ENCODE data around the gene MEF2B.
"Not testable (repeated sequence)": the region's sequence is repeated elsewhere in the genome, so short reads cannot be mapped to it uniquely, and the experiment has no call there.

Gene MEF2B

DNA sequence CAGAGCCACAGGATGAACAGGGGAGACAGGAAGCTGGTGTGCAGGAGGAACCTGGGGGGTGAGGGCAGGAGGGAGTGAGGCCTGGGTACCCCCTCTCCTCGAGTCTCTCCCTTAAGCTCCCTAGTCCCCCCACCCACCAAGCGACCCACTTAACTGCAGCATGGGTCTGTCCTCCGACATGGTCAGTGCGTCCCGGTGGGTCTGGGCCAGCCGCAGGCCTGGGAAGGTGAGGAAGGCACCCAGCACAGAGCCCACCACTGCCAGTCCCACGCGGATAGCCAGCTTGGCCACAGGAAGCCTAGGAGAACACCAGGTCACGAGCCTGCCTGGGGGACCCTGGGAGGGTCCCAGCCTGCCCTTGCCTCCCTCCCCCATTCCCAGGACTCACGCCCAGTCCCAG is 48.7 kb downstream of the MEF2B start:
- no peak for DNase-seq

DNA sequence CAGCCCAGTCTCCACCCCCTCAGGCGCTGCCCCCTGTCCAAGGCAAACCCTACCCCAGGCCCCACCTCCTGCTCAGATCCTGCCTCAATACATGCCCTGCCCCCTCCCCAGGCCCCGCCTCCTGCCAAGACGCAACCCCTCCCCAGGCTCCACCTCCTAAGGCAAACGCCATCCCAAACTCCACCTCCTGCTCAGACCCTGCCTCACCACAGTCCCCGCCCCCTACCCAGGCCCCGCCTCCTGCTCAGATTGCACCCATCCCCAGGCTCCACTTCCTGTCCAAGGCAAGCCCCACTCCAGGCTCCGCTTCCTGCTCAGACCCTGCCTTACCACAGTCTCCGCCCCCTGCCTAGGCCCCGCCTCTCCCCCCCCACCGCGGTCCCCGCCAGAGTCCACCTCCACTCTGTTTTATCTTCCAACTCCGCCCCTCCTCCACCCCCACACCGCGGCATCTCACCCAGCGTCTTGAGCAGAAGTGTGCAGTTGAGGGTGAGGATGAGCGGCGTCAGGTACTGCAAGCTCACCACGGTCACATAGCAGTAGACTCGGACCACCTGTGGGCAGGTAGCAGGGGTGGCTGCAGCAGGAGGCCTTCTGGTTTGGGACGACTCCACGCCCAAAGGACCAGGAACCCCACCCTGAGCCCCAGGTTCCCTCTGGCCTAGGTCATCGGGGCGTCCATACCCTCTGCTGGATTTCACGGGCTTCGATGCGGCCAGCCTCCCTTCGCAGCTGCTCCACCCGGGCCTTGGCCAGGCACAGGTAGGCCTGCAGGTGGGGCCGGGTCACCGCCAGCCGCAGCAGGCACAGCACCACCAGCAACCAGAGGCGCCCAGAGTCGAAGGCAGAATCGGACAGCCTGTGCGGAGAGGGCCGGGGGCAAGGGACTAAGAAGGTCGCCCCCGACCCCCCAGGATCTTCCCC is 49.5 kb downstream of the MEF2B start:
- DNase-seq, result no peak

DNA sequence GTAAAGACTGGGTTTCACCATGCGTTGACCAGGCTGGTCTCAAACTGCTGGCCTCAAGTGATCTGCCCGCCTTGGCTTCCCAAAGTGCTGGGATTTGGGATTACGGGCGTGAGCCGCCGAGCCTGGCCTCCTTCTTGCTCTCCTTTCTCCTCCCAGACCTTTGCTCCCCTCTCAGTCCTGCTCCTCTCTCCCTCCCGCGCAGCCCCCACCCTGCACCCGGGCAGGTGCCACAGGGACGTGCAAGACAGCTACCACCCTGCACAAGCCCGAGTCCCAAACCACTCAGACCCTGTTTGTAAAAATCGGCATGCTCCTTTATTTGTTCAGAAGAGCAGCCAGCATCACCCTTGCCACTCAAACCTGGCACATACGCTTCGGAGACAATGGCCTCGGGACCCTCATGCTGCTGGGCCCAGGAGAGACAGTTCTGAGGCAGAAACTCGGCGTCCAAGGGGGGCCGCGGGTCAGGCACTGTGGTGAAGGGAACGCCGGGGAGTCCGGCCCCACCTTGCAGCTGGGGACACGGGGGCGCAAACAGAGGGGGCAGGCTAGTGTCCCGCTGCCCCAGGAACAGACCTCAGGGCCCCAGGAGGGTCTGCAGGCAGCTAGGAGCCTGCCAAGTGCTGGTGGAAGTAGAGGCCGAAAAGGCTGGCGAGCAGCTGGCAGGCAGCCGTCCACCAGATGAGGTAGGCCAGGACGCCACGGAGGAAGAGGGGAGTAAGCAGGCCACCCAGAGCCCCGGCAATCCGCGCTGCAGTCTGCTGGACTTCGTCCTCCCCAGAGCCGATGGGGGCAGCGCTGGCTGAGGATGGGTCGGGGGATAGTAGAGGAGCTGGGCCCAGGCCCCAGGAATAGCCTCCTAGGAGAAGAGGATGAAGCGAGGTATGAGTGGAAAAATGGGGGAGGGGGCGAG is 50.5 kb downstream of the MEF2B start:
- no peak for DNase-seq

DNA sequence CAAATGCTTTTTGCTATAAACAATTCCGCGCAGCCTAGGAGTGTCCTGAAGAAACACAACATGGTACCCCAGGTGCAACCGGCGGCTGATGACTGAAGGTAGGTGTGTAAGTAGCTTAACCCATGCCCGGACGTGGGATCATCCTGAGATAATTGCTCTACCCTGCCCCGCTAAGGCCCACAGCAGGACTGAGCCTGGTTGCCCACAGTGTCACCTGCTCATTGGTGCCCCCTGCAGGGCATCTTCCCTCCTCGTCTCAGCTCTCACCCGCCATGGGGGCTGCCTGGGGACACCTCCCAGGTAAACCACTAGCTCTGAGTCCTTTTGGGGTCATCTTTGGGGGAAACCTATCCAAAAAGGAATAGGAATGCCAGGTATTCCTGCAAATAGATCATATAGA is 54.1 kb downstream of the MEF2B start:
- peak in 3 of 4 experiments; percentile 14 to 38 (median 23) for DNase-seq

DNA sequence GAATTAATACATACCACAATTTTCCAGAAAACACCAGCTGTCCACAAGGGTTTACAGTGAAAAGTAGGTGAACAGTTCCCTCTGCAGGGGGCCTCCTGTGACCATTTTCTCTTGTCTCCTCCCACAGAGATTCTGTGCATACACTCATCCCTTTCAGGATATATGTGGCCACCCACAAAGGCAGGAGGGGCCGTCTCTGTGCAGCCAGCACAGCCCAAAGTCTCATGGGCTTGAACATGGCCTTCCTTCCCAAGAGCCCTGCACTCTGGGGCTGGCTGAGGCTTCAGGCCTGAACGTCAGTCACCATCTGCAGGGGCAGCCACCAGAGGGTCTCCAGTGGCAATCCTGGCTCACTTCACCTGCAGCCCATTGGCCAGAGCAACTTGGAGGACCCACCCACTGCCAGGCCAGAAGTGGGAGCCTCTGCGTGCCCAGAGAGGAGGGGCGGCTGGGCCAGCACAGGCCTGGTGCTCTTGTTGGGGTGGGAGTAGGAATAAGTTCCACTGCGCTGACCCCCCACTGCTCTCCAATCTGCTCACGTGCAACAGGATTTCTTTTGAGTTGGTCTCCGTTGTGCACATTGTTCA is 56.9 kb downstream of the MEF2B start:
- DNase-seq, result no peak

DNA sequence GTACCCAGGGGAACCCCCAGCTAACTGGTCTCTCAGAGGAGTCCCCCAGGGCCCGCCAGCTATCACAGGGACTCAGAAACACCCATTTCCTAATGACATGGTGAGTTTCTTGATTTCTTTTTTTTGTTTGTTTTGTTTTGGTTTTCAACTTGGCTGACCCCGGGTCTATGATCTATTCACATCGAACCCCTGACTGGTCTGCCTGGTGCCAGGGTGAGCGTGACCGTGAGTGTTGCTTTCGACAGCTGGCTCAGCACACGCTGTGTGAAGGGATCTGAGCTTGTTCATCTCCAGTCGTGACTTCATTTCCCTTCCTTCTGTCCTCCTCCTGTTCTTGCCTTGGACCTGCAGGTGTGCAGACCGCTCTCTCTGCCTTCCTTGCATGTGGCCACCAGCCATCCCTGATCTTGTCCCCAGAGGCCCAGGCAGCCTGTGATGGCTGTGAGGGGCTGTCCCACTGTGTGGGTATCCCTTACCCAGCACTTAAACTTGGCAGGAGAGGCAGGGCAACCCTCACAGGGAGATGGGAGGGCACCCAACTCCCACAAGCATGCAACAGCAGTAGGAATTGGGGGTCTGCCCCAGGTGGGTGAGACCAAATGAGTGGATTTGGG is 58.0 kb downstream of the MEF2B start:
- no peak for DNase-seq

DNA sequence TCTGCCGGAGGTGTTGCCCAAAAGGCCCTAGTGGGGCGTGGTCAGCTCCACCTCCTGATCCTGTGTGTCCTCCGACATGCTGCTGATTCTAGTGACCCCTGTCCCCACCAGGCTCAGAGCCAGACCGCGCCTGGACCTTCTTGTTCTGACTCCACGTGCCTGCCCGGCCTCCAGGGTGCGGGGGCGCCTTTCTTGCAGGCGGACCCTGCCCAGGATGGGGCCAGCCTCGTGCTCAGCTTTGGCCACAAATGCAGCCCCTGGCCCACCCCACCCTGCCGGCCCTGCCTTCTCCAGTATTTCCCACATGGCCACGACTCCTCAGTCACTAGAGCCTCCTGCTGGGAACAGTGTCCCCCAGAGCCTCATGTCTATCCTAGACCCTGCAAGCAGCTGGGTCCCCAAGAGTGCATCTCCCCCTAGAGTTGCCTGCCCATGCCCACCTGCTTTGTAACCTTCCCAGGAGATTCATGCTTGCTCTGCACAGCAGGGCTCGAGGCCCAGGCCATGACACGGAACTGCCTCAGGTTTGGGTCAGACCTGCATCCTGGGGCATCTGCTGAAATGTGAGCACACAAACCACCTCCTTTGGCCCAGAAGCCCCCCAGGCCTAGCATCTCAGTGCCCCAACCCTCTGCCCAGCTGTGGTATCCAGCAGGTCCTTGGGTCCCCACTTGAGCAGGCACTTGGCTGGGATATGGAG is 58.8 kb downstream of the MEF2B start:
- no peak for DNase-seq

DNA sequence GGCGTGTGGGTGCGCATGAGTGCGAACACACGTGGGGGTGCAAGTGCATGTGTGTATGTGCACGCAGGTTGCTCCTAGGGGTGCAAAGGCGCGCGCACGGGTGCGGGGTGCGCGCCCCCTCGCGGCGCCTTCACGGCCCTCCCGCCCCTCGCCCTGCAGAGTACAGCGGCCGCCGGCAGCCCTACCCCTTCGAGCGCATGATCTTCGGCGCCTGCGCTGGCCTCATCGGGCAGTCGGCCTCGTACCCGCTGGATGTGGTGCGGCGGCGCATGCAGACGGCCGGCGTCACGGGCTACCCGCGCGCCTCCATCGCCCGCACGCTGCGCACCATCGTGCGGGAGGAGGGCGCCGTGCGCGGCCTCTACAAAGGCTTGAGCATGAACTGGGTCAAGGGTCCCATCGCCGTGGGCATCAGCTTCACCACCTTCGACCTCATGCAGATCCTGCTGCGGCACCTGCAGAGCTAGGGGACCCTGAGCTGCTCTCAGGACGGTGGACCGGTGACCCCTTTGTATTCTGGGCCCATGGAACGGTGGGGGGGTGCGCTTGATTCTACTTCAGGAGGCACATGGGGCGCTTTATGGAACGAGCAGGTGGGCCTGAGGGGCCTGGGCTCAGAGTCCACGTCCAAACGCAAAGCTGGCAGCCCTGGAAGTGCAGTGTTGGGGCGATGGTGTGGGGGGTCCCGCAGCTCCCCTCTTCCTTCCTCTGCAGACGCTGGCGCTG is 59.5 kb downstream of the MEF2B start:
- peak in 1 of 4 experiments; percentile 16 for DNase-seq

DNA sequence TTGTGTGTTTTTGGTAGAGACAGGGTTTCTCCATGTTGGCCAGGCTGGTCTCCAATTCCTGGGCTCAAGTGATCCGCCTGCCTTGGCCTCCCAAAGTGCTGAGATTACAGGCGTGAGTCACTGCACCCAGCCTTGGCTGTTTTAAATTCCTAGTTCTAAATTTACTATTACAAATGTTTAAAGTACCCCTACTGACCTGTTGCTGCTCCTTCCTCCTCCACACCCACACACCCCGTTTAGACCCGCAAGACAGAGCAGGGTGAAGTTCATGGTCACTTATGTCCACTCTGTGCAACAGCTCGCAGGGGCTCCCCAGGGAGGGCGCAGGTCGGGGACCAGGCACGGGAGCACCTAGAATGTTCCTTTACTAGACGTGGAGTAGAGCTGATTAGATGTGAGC is 60.5 kb downstream of the MEF2B start:
- no peak for DNase-seq

DNA sequence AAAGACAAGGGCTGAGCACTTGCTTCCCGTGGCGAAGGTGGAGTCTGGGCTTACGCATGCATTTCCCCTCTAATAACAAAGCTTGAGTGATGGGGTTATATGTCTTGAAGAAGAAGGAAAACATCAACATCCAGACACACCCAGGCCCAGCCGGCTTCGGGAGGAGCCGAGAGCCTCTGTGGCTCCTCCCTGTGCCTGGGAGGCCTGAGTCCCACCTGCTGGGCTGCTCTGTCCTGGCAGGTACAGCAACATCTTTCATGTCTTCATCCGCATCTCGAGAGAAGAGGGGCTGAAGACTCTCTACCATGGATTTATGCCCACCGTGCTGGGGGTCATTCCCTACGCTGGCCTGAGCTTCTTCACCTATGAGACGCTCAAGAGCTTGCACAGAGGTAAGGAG is 62.4 kb downstream of the MEF2B start:
- no peak for DNase-seq

DNA sequence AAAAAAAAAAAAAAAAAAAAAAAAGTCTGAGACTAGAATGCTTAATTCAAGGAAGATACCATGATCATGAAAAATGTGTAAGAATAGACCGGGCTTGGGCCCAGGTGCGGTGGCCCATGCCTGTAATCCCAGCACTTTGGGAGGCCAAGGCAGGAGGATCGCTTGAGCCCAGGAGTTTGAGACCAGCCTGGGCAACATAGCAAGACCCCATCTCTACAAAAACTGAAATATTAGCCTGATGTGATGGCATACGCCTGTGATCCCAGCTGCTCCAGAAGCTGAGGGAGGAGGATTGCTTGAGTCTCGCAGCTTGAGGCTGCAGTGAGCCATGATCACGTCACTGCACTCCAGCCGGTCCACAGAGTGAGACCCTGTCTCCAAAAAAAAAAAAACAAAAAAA is 63.1 kb downstream of the MEF2B start:
- DNase-seq, result not testable (repeated sequence)

DNA sequence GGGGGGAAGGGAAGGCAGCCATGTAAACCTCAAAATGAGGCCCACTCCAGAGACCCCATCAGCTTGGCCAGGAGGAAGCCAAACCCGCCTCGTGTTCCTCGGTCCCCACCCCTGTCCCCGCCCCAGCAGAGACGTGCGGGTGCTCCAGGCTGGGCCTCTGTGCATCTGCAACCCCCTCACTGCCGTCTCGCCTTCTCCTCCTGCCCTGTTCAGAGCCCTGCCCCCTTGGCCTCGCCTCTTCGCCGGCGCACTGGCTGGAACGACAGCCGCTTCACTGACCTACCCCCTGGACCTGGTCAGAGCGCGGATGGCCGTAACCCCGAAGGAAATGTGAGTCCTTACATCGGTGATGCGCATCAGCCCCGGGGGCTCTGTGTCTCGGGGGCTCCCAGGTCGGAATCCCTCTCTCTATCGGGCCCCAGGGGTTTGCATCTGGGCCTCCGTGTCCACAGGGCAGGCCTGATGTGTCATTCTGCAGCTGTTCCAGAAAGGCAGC is 64.0 kb downstream of the MEF2B start:
- no peak for DNase-seq

DNA sequence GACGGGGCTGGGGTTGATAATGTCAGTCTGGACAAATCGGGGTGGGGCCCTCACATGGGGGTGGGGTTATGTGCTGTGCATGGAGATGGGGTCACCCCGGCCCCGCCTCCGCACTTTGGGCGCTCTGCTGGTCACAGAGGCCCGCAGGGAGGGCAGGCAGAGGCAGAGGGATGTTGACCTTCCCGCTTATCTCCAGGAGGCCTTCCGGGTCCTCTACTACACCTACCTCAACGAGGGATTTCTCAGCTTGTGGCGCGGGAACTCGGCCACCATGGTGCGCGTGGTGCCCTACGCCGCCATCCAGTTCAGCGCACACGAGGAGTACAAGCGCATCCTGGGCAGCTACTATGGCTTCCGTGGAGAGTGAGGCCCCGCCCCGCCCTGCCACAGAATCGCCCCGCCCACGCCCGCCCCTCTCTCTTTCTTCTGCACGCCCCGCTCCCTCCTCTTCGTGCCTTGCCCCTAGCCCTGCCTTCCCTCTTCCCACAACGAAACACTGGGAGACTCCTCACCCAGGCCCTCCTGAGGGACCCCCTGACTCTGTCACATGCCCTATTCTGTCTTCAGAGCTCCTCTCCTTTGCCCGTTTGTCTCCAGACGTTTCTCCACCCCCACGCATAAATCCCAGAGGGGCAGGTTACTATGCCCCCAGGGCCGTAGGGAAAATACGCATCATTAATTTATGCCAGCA is 64.6 kb downstream of the MEF2B start:
- no peak for DNase-seq

DNA sequence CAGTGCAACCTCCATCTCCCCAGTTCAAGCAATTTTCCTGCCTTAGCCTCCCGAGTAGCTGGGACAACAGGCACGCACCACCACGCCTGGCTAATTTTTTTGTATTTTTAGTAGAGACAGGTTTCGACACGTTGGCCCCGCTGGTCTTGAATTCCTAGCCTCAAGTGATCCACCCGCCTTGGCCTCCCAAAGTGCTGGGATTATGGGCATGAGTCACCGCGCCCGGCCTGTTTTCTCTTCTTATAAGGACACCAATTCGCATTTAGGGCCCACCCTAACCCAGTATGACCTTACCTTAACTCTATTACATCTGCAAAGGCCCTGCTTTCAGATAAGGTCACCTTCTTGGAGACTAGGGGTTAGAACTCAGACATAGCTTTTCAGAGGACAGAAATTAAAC is 66.9 kb downstream of the MEF2B start:
- DNase-seq, result no peak

DNA sequence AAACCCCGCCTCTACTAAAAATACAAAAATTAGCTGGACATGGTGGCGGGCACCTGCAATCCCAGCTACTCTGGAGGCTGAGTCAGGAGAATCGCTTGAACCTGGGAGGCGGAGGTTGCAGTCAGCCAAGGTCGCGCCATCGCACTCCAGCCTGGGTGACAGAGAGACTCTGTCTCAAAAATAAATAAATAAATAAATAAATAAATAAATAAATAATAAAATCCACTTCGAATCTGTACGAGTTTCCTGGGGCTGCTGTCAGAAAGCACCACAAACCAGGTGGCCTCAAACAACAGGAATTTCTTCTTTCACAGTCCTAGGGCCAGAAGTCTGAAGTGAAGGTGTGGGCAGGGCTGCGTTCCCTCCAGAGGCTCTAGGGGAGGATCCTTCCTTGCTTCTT is 67.5 kb downstream of the MEF2B start:
- DNase-seq, result not testable (repeated sequence)

DNA sequence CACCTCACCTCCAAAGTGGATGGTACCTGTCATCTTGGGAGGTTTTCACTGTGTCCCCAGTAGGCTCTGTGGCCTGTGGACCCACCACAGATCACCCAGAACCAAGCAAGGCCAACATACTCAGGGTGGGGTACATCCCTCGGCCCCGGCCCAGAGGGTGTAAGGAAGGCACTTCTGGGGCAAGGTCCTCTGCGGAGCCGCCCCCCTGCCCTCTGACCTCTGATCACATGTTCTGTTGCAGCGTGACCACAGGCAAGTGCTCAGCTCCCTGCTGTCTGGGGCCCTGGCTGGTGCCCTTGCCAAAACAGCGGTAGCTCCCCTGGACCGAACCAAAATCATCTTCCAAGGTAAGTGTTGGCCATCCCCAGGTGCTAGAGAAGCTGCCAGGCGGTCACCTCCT is 68.5 kb downstream of the MEF2B start:
- no peak for DNase-seq

DNA sequence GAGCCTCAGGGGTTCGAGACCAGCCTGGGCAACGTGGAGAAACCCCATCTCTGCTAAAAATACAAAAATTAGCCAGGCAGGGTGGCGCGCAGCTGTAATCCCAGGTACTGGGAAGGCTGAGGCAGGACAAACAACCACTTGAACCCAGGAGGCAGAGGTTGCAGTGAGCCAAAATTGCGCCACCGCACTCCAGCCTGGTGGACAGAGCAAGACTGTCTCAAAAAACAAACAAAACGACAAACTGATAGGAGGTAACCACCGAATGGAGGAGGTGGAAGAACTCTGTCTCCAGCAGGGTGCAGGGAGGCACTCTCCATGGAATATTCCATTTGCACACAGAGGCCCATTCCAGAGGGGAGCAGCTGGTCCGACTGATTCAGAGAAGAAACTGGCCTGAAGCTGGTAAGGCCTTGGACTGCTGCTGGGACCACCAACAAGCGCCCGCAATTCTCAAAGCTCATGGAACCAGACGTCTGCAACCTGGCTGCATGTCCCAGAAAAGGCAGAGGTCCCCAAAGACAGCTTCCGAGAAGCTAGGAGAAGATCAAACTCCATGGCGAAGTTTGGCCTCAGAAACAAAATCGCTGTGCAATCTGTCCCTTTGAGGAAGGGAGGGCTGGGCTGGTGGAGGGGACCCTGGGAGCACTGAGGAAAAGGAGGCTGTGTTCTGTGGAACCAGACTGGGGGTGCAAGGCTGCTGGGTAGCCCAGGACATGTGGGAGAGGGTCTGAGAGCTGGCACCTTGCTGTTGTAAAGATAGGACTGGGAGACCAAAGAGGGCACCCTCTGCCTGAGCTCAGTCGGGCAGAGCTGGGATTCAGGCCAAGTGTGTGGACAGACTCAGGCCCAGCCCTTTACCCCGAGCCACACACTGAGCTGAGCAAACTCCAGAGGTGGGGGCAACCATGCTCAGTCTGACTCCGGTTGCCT is 71.1 kb downstream of the MEF2B start:
- no peak for DNase-seq

DNA sequence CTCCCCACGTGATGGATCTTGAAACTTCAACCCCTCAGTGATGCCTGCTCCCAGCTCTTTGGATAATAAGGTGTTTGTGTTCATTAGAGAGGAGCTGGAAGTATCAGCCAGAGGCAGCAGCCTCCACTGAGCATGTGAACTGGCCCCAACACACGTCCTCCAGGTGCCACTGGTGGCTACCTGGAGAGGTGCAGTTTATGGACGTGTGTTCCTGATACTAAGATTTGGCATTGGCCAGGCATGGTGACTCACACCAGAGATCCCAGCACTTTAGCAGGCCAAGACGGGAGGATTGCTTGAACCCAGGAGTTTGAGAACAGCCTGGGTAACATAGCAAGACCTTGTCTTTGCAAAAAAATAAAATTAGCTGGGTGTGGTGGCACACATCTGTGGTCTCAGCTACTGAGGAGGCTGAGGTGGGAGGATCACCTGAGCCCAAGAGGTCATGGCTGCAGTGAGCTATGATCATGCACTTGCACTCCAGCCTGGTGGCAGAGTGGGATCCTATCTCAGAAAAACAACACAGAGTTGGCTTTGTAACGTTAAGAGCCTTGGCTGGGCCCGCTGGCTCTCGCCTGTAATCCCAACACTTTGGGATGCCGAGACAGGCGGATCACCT is 71.9 kb downstream of the MEF2B start:
- no peak for DNase-seq

Measured in activated naive CD4-positive, alpha-beta T cell (primary cell).